Activated T-helper 17 cell treated with anti-CD3 and anti-CD28 coated beads, Interleukin-2, amount 50 U/mL, for 72 hours (primary cell): ENCODE data around the gene NCCRP1. TPM values are rescaled to one million over a fixed set of nuclear protein-coding genes. Genes with fewer than 3 reads are reported as not detected.
"Not testable (repeated sequence)": the region's sequence is repeated elsewhere in the genome, so short reads cannot be mapped to it uniquely, and the experiment has no call there.

Experiments used
- ATAC-seq: fragments of 150-1000 bp; cut with Tn5 transposase; replicated peaks from 2 replicates; pipeline ENCODE4 v1.10.0; 2021; ENCODE audit warnings: mild to moderate bottlenecking, moderate library complexity
- H3K27ac Mint-ChIP-seq: one replicate; pipeline ENCODE4 v1.8.0; 2022; ENCODE audit warnings: mixed read lengths
- H3K27me3 Mint-ChIP-seq: one replicate; pipeline ENCODE4 v1.8.0; 2022; ENCODE audit warnings: mixed read lengths
- H3K36me3 Mint-ChIP-seq: one replicate; pipeline ENCODE4 v1.8.0; 2022; ENCODE audit warnings: low read depth, mild to moderate bottlenecking, mixed read lengths
- H3K4me1 Mint-ChIP-seq: one replicate; pipeline ENCODE4 v1.8.0; 2022; ENCODE audit warnings: mixed read lengths
- H3K4me3 Mint-ChIP-seq: one replicate; pipeline ENCODE4 v1.8.0; 2022; ENCODE audit warnings: mild to moderate bottlenecking, mixed read lengths
- H3K9me3 Mint-ChIP-seq: one replicate; pipeline ENCODE4 v1.8.0; 2022; ENCODE audit warnings: mixed read lengths
- total RNA-seq, 2 donors: library from RNA; stranded (reverse); gene quantifications; one replicate each; pipeline ENCODE4 v1.2.3, GENCODE V29; 2022

Gene NCCRP1
- total RNA-seq, 2 donors from 2014 or later: not detected

GRCh38 chr19:39203372-39204341 lies 6.9 kb downstream of the NCCRP1 start, which contains the start of gene SYCN:
TSS of gene SYCN (minus strand) at chr19:39204263. CDS start at chr19:39204254, 9 bp downstream.
- no peak within 1 kb of the TSS for H3K27ac Mint-ChIP-seq
- H3K9me3 Mint-ChIP-seq: no peaks in the 10 kb centered on the region
- ATAC-seq: no peak
- H3K4me3 Mint-ChIP-seq: no peak within 1 kb of the TSS
- no peaks in the 10 kb centered on the region for H3K4me1 Mint-ChIP-seq
- no peaks in the 10 kb centered on the region for H3K36me3 Mint-ChIP-seq
- peaks cover 34% of the 10 kb centered on the region for H3K27me3 Mint-ChIP-seq

- H3K4me3 Mint-ChIP-seq: no peak overlapping the region
- no peaks in the 10 kb centered on the region for H3K4me1 Mint-ChIP-seq
- no peaks in the 10 kb centered on the region for H3K36me3 Mint-ChIP-seq
- ATAC-seq: no peak
- peaks cover 29% of the 10 kb centered on the region for H3K27me3 Mint-ChIP-seq
- no peak overlapping the region for H3K27ac Mint-ChIP-seq
- H3K9me3 Mint-ChIP-seq: no peaks in the 10 kb centered on the region
These were observed 8.6 kb downstream of the NCCRP1 start for GRCh38 chr19:39205449-39205764.

GRCh38 chr19:39206122-39206521 lies 9.4 kb downstream of the NCCRP1 start:
- Mint-ChIP-seq H3K27ac (no peak overlapping the region), H3K9me3 (no peaks in the 10 kb centered on the region), H3K27me3 (peaks cover 22% of the 10 kb centered on the region), H3K4me3 (no peak overlapping the region), H3K36me3 (no peaks in the 10 kb centered on the region), H3K4me1 (no peaks in the 10 kb centered on the region)
- ATAC-seq: no peak

- ATAC-seq: no peak
- H3K4me1 Mint-ChIP-seq: no peaks in the 10 kb centered on the region
- peaks cover 15% of the 10 kb centered on the region for H3K27me3 Mint-ChIP-seq
- H3K27ac Mint-ChIP-seq: no peak overlapping the region
- no peaks in the 10 kb centered on the region for H3K9me3 Mint-ChIP-seq
- H3K4me3 Mint-ChIP-seq: no peak overlapping the region
- H3K36me3 Mint-ChIP-seq: no peaks in the 10 kb centered on the region
These were observed 10.6 kb downstream of the NCCRP1 start for GRCh38 chr19:39207293-39207836.

- Mint-ChIP-seq H3K27me3 (peaks cover 9% of the 10 kb centered on the region), H3K27ac (no peak overlapping the region), H3K4me3 (no peak overlapping the region), H3K4me1 (no peaks in the 10 kb centered on the region), H3K9me3 (no peaks in the 10 kb centered on the region), H3K36me3 (no peaks in the 10 kb centered on the region)
- ATAC-seq: no peak
These were observed 11.5 kb downstream of the NCCRP1 start for GRCh38 chr19:39208175-39208795.

GRCh38 chr19:39209196-39209595 lies 12.4 kb downstream of the NCCRP1 start:
- no peak overlapping the region for H3K27ac Mint-ChIP-seq
- peaks cover 5% of the 10 kb centered on the region for H3K27me3 Mint-ChIP-seq
- H3K4me3 Mint-ChIP-seq: no peak overlapping the region
- no peaks in the 10 kb centered on the region for H3K9me3 Mint-ChIP-seq
- no peaks in the 10 kb centered on the region for H3K36me3 Mint-ChIP-seq
- H3K4me1 Mint-ChIP-seq: no peaks in the 10 kb centered on the region
- ATAC-seq: no peak

- H3K27ac Mint-ChIP-seq: no peak overlapping the region
- no peak for ATAC-seq
- H3K4me3 Mint-ChIP-seq: no peak overlapping the region
- no peaks in the 10 kb centered on the region for H3K36me3 Mint-ChIP-seq
- no peaks in the 10 kb centered on the region for H3K9me3 Mint-ChIP-seq
- H3K4me1 Mint-ChIP-seq: no peaks in the 10 kb centered on the region
- peaks cover 5% of the 10 kb centered on the region for H3K27me3 Mint-ChIP-seq
These were observed 15.1 kb downstream of the NCCRP1 start for GRCh38 chr19:39211731-39212374.

GRCh38 chr19:39212375-39212742 lies 15.6 kb downstream of the NCCRP1 start:
- peak; percentile 99 for ATAC-seq
- no peaks in the 10 kb centered on the region for H3K36me3 Mint-ChIP-seq

GRCh38 chr19:39215323-39215722 lies 18.6 kb downstream of the NCCRP1 start:
- H3K4me1 Mint-ChIP-seq, H3K27ac Mint-ChIP-seq, H3K36me3 Mint-ChIP-seq, ATAC-seq, H3K9me3 Mint-ChIP-seq, H3K4me3 Mint-ChIP-seq: not testable (repeated sequence)
- peaks cover 19% of the 10 kb centered on the region for H3K27me3 Mint-ChIP-seq

More at GRCh38 chr19:39212375-39212742, 15.6 kb downstream of the NCCRP1 start:
- no peak overlapping the region for H3K27ac Mint-ChIP-seq
- no peaks in the 10 kb centered on the region for H3K4me1 Mint-ChIP-seq
- no peak overlapping the region for H3K4me3 Mint-ChIP-seq
- H3K27me3 Mint-ChIP-seq: peaks cover 10% of the 10 kb centered on the region
- H3K9me3 Mint-ChIP-seq: no peaks in the 10 kb centered on the region

- no peak for ATAC-seq
These were observed 20.3 kb downstream of the NCCRP1 start for GRCh38 chr19:39217094-39217493.

GRCh38 chr19:39218230-39219007 lies 21.7 kb downstream of the NCCRP1 start:
- Mint-ChIP-seq H3K4me1 (peaks cover 5% of the 10 kb centered on the region), H3K36me3 (no peaks in the 10 kb centered on the region), H3K9me3 (no peaks in the 10 kb centered on the region), H3K4me3 (no peak overlapping the region), H3K27me3 (peaks cover 32% of the 10 kb centered on the region), H3K27ac (no peak overlapping the region)
- no peak for ATAC-seq

More at GRCh38 chr19:39217094-39217493, 20.3 kb downstream of the NCCRP1 start:
- Mint-ChIP-seq H3K4me3 (no peak overlapping the region), H3K36me3 (no peaks in the 10 kb centered on the region), H3K9me3 (no peaks in the 10 kb centered on the region), H3K4me1 (peaks cover 5% of the 10 kb centered on the region), H3K27ac (no peak overlapping the region), H3K27me3 (peaks cover 29% of the 10 kb centered on the region)

GRCh38 chr19:39219108-39219507 lies 22.3 kb downstream of the NCCRP1 start:
- ATAC-seq, H3K9me3 Mint-ChIP-seq, H3K27ac Mint-ChIP-seq, H3K4me1 Mint-ChIP-seq, H3K4me3 Mint-ChIP-seq, H3K36me3 Mint-ChIP-seq: not testable (repeated sequence)
- peaks cover 32% of the 10 kb centered on the region for H3K27me3 Mint-ChIP-seq

- Mint-ChIP-seq H3K4me1 (peaks cover 5% of the 10 kb centered on the region), H3K9me3 (no peaks in the 10 kb centered on the region), H3K27me3 (peaks cover 29% of the 10 kb centered on the region), H3K4me3 (no peak overlapping the region), H3K36me3 (no peaks in the 10 kb centered on the region), H3K27ac (no peak overlapping the region)
- ATAC-seq: no peak
These were observed 27.0 kb downstream of the NCCRP1 start for GRCh38 chr19:39223703-39224279.
